ENCODE measurements around the gene FRMD6.

- TF ChIP-seq CTCF (IDR thresholded peaks at IDR 0.05) (no peak), POLR2A (IDR thresholded peaks at IDR 0.05) (no peak)
These were observed 64.9 kb downstream of the FRMD6 start for GRCh38 chr14:51716610-51717009.

Data from upper lobe of left lung (tissue), 4 donors.